ENCODE results near the gene CNDP2.

DNA sequence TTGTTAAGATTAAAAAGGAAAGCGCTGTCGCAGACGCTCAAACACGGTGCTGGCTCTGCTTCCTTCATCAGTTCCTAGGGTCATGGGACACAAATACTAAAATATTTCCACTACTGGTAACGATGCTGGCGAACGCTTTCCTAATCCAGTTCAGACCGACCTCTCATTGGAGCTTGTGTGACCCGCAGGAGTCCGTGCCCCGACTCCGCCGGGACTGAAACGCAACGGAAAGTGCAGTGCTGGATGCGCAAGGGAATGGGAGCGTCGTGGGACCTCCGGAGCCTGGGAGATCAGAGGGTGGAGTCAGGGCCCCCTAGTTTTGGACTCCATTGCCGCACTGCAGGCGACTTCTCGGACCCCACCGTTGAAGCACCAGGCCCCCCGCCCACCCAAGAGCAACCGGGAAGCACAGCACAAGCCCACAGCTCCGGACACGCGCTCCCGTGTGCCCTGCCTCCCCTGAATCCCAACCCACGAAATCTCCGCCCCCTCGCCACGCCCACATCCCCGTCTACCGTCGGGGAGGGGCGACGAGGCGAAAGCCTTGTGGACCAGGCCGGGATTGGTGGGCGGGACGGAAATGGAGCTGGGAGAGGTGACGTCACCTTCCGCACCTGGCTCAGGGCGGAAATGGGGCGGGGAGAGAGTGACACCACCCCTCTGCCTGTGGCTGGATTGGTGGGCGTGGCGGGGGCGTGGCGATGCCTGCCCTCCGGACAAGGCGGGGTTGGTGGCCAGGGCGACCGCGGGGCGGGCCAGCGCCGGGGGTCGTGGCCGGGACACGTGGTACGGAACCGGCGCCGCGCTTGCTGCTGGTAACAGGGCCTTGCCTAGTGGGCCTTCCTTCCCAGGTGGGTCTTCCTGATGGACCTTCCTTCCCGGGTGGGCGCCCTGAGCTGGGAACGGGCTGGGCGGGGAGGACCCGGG lies at the start of gene CNDP2:
- TF ChIP-seq, protein P1, sequence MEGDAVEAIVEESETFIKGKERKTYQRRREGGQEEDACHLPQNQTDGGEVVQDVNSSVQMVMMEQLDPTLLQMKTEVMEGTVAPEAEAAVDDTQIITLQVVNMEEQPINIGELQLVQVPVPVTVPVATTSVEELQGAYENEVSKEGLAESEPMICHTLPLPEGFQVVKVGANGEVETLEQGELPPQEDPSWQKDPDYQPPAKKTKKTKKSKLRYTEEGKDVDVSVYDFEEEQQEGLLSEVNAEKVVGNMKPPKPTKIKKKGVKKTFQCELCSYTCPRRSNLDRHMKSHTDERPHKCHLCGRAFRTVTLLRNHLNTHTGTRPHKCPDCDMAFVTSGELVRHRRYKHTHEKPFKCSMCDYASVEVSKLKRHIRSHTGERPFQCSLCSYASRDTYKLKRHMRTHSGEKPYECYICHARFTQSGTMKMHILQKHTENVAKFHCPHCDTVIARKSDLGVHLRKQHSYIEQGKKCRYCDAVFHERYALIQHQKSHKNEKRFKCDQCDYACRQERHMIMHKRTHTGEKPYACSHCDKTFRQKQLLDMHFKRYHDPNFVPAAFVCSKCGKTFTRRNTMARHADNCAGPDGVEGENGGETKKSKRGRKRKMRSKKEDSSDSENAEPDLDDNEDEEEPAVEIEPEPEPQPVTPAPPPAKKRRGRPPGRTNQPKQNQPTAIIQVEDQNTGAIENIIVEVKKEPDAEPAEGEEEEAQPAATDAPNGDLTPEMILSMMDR (IDR thresholded peaks at IDR 0.05) = no peak
- no peak for TF ChIP-seq EZH2phosphoT487 (IDR thresholded peaks at IDR 0.05)

Measured in neural progenitor cell (in vitro differentiated cells).